Measurements from ENCODE around the gene IPO4.

IPO4 gene

GRCh38 chr14:24179294-24179960 lies 9.2 kb downstream of the IPO4 start:
- TF ChIP-seq POLR2A (IDR thresholded peaks at IDR 0.05; ENCODE audit: low read depth, low read length) (peak; percentile 30; the same call in 1 of the 2 replicates), POLR2AphosphoS5 (IDR thresholded peaks at IDR 0.05; ENCODE audit: low read depth, low read length) (peak; percentile 45; the same call in 1 of the 2 replicates), TAF1 (IDR thresholded peaks at IDR 0.05; ENCODE audit: borderline replicate concordance, low read depth, low read length) (no peak)
- FAIRE-seq (no peak), DNase-seq (ENCODE audit: insufficient read length) (no peak)

- FAIRE-seq, result no peak
- TF ChIP-seq TAF1 (IDR thresholded peaks at IDR 0.05; ENCODE audit: borderline replicate concordance, low read depth, low read length), result no peak
- no peak; the same call in 1 of the 2 replicates for TF ChIP-seq POLR2AphosphoS5 (IDR thresholded peaks at IDR 0.05; ENCODE audit: low read depth, low read length)
- no peak; the same call in none of the 2 replicates for TF ChIP-seq POLR2A (IDR thresholded peaks at IDR 0.05; ENCODE audit: low read depth, low read length)
Observed at GRCh38 chr14:24178399-24179178, 10.0 kb downstream of the IPO4 start.

GRCh38 chr14:24177891-24178290 lies 10.7 kb downstream of the IPO4 start:
- FAIRE-seq (no peak), DNase-seq (ENCODE audit: insufficient read length) (no peak)
- TF ChIP-seq POLR2AphosphoS5 (IDR thresholded peaks at IDR 0.05; ENCODE audit: low read depth, low read length), result no peak; the same call in 1 of the 2 replicates
- no peak for TF ChIP-seq POLR2A (IDR thresholded peaks at IDR 0.05; ENCODE audit: low read depth, low read length)
- no peak for TF ChIP-seq TAF1 (IDR thresholded peaks at IDR 0.05; ENCODE audit: borderline replicate concordance, low read depth, low read length)

More at GRCh38 chr14:24178399-24179178, 10.0 kb downstream of the IPO4 start:
- DNase-seq (ENCODE audit: insufficient read length), result no peak

- FAIRE-seq (no peak), DNase-seq (ENCODE audit: insufficient read length) (no peak)
- TF ChIP-seq POLR2A (IDR thresholded peaks at IDR 0.05; ENCODE audit: low read depth, low read length) (no peak; the same call in 1 of the 2 replicates), TAF1 (IDR thresholded peaks at IDR 0.05; ENCODE audit: borderline replicate concordance, low read depth, low read length) (no peak), POLR2AphosphoS5 (IDR thresholded peaks at IDR 0.05; ENCODE audit: low read depth, low read length) (no peak)
Observed at GRCh38 chr14:24177041-24177825, 11.4 kb downstream of the IPO4 start.

GRCh38 chr14:24176599-24176998 lies 12.0 kb downstream of the IPO4 start:
- TF ChIP-seq TAF1 (IDR thresholded peaks at IDR 0.05; ENCODE audit: borderline replicate concordance, low read depth, low read length) (no peak), POLR2AphosphoS5 (IDR thresholded peaks at IDR 0.05; ENCODE audit: low read depth, low read length) (0 out of 2 replicates have a peak, but pooled peaks have one; percentile 22), POLR2A (IDR thresholded peaks at IDR 0.05; ENCODE audit: low read depth, low read length) (0 out of 2 replicates have a peak, but pooled peaks have one; percentile 6)
- DNase-seq (ENCODE audit: insufficient read length) (no peak), FAIRE-seq (no peak)

- DNase-seq (ENCODE audit: insufficient read length) (no peak), FAIRE-seq (no peak)
Observed at GRCh38 chr14:24172871-24173281, 15.7 kb downstream of the IPO4 start.

GRCh38 chr14:24172261-24172860 lies 16.3 kb downstream of the IPO4 start:
- DNase-seq (ENCODE audit: insufficient read length) (no peak), FAIRE-seq (no peak)
- no peak; the same call in 1 of the 2 replicates for TF ChIP-seq POLR2A (IDR thresholded peaks at IDR 0.05; ENCODE audit: low read depth, low read length)
- TF ChIP-seq TAF1 (IDR thresholded peaks at IDR 0.05; ENCODE audit: borderline replicate concordance, low read depth, low read length), result no peak
- 0 out of 2 replicates have a peak, but pooled peaks have one; percentile 10 for TF ChIP-seq POLR2AphosphoS5 (IDR thresholded peaks at IDR 0.05; ENCODE audit: low read depth, low read length)

More at GRCh38 chr14:24172871-24173281, 15.7 kb downstream of the IPO4 start:
- TF ChIP-seq POLR2AphosphoS5 (IDR thresholded peaks at IDR 0.05; ENCODE audit: low read depth, low read length) (0 out of 2 replicates have a peak, but pooled peaks have one; percentile 10), POLR2A (IDR thresholded peaks at IDR 0.05; ENCODE audit: low read depth, low read length) (no peak)

GRCh38 chr14:24171422-24172260 lies 17.0 kb downstream of the IPO4 start, which contains the start of gene REC8:
Gene REC8, plus strand, starts transcription at chr14:24172080. Its CDS starts 473 bp downstream, at chr14:24172553.
- DNase-seq (ENCODE audit: insufficient read length), result peak; percentile 89
- FAIRE-seq, result peak; percentile 54

GRCh38 chr14:24167469-24168114 lies 21.0 kb downstream of the IPO4 start:
- no peak for FAIRE-seq
- TF ChIP-seq POLR2AphosphoS5 (IDR thresholded peaks at IDR 0.05; ENCODE audit: low read depth, low read length) (peak; percentile 86), POLR2A (IDR thresholded peaks at IDR 0.05; ENCODE audit: low read depth, low read length) (peak; percentile 77), TAF1 (IDR thresholded peaks at IDR 0.05; ENCODE audit: borderline replicate concordance, low read depth, low read length) (no peak)
- no peak for DNase-seq (ENCODE audit: insufficient read length)

More at GRCh38 chr14:24171422-24172260, 17.0 kb downstream of the IPO4 start, which contains the start of gene REC8:
- TF ChIP-seq POLR2A (IDR thresholded peaks at IDR 0.05; ENCODE audit: low read depth, low read length) (peak; percentile 75), POLR2AphosphoS5 (IDR thresholded peaks at IDR 0.05; ENCODE audit: low read depth, low read length) (peak; percentile 81; the same call in 1 of the 2 replicates), TAF1 (IDR thresholded peaks at IDR 0.05; ENCODE audit: borderline replicate concordance, low read depth, low read length) (no peak)

All from GM12892 (cell line).